Stimulated activated CD8-positive, alpha-beta memory T cell treated with anti-CD3 and anti-CD28 coated beads, Interleukin-15, amount 100 ng/mL, for 4 hours (primary cell): Measurements from ENCODE around the gene MAP6.

Experiments used
- DNase-seq, 2 donors: peaks; one replicate each; pipeline ENCODE4 v3.0.0-alpha.2; 2020; ENCODE audit warnings: low read depth in 2 of 2

MAP6 gene

DNA sequence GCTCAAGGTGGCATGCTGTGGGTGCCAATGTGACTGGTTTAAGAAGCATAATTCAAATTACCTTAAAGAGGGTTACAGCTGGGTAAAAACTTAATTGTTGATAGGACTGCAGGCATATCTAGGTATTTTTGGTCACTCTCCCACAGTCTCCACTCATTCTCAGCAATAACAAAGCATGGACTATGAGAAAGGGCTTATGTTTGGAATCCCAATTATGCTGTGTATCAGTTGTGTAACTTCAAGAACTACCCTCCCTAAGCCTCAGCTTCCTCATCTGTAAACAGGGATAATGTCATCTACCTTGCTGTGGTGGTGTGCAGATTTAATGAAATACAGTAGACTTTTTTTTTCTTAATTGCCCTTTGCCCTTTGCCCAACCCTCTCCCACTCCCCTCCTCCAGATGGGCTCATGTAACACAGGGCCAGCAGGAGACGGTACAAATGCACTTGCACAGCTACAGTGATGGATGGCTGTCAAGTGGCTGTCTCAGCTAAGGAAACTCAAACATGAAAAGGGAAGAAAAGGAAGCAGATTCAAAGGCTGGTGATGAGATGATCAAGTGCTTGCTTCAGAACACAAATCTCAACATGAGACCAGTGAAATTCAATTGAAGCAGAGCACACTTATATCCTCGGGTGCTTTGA is 37.6 kb downstream of the MAP6 start:
- no peak for DNase-seq

DNA sequence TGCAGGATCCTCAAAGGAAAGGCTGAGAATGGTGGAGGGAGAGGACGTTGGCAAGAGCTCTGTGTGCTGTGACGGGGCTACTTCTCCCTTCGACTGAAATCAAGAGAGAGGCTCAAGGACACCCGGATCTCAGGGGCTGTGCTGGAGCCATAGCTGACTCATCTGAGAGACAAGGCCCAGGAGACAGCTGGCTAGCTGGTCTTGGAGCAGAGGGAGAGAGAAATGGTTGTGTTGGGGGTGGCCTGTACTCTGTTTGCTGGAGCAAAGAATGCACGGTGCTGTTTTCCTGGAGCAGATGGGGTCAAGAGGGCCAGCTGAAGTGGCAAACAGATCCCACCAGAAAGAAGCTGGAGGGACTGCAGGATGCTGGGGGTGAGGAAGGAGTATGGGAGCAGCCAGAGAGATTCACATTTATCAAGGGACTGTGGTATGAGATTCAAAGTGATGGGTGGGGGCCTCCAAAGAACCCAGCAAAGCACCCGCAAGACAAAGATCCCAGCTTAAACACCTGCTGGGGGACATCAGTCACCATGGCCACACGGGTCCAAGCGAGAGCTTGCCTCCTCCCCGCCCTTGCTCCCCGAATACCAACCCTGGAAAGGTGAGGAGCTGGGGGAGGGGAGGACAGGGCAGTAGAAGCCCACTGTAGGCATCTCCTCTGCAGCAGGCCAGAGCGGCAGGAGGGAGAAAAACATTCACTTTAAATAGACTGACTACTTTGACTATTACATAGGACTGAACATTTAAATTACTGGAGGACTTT is 40.8 kb downstream of the MAP6 start:
- DNase-seq: no peak

- DNase-seq: no peak
Measured at GRCh38 chr11:75626889-75627529, 41.8 kb downstream of the MAP6 start.

- DNase-seq: no peak
Measured at GRCh38 chr11:75625991-75626888, 42.6 kb downstream of the MAP6 start.

DNA sequence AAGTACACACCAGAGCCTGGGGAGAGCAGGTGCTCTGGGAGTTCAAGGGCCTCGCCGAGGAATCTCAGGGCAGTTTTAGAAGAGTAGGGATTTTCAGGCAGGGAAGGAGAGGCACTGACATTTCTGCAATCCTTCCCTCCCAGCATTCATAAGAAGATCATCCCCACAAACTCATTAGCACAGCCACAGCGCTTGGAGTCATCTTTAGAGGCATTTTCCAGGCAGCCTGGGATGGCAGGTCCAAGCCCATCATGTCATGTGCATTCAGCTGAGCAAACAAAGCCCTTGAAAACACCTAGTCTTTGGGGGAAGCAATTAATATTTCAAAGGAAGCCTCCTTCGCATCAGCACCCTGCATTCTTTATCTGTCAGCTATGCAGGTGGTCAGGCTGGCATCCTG is 43.8 kb downstream of the MAP6 start:
- DNase-seq: no peak

DNA sequence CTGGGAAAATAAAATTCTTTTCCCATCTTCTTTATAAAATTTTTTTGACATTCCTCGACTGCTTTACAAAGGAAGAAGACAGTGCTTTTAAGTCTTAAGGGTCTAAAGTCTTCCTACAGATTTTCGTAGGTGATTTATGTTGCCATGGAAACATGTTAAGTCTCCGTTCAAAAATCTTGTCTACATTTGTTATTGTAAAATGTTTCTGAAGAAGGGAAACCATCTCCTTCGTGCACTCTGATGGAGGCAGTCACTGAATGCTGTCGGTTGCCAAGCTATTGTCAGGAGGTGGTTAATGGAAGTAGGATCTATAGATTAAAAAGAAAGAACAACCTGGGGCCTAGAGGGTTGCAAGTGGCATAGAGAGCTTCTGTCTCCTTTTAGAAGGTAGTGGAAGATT is 52.6 kb downstream of the MAP6 start:
- DNase-seq: no peak

DNA sequence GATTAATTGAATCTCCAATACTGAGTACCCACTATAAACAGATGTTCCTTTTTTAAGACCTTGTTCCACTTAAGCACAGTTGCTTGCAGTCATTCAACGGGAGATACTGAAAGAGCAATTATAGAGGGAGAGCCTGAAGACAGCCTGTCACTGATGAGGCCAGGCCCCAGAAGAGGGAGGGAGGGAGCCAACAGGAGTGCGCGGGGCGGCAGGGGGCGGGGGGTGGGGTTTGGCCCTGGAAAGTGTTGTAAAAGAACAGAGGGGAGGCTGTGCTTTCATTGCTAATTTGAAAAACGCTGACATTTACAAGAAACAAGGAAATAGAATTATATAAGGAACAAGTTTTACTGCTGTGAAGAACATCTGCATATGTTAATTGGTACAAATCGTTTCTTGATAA is 53.1 kb downstream of the MAP6 start:
- no peak for DNase-seq

DNA sequence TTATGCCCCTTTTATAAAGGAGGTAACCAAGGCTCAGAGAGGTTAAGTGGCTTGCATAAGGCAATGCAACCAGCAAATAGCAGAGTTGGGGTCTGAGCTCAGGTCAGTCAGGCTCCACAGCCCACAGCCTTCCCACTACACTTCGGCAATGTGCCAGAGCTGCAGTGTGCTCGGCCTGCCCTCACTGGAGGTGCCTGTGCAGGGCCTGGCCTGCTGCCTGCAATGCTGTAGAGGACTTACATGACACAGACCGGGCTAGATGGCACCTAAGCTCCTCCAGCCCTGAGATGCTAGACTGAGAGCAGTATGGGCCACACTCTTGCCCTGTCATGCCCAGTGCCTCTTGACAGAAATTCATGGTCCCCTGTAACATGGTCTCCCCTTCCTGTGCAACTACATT is 57.0 kb downstream of the MAP6 start:
- DNase-seq: no peak

- no peak for DNase-seq
Measured at GRCh38 chr11:75606099-75606498, 62.7 kb downstream of the MAP6 start.

DNA sequence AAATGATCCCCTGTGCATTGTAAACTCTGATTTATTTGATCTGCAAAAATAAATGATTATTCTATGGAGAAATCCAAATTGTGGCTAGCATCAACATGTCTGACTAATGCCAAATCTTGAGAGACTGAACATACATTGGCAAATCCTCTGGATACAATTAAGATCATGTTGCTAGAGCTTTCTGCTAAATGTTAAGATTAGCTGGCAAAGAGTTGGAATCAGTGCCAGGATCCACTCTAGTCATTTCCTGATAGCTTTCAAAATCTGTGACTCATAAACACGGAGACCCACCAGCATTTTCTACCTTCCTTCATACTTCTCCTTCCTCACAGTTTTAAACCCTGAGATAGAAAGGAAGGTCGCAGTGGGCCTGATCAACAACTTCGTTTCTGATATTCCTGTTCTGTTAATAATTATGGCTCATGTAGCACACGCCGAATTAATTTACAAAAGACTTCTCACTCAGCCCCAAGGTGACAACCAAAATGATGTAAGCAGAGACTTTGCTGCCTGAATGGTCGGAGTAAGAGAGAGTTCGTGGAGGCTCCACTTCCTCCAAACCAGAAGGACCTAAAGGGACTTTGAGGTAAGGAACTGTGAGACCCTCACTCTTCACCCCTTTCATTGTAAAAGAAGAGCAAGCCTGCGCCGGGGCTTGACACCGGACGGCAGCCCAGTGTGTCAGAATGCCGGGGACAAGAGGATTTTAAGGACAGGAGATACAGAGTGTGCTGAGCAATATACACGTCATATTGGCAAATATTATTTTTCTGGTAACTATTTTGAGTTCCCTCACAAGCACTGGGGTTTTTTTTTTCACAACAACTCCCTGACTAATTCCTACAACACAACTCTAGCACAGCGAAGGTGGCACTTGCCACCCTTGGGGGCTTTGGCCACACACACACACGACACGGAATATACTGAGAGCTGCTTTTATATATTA is 64.8 kb downstream of the MAP6 start:
- DNase-seq: no peak

- no peak for DNase-seq
Measured at GRCh38 chr11:75602951-75603350, 65.9 kb downstream of the MAP6 start.

DNA sequence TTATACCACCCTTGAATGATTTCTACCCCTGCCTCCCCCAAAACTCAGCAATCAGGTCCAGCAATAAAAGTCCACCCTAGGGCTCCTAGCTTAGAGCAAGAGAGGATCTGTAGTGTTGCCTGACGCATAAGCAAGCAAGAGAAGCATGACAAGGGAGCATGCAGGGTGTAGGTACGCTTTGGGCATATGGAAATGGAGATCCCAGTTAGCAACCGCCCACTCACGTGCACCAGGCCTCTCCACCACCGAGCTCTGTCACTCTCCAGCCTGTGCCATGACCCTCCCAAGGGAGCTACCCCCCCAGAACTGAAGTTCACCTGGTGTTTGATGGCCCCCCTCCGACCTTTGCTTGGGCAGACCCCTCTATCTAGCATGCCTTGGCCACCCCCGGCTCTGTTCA is 67.3 kb downstream of the MAP6 start:
- DNase-seq: no peak

- no peak for DNase-seq
Measured at GRCh38 chr11:75600356-75600755, 68.5 kb downstream of the MAP6 start.

DNA sequence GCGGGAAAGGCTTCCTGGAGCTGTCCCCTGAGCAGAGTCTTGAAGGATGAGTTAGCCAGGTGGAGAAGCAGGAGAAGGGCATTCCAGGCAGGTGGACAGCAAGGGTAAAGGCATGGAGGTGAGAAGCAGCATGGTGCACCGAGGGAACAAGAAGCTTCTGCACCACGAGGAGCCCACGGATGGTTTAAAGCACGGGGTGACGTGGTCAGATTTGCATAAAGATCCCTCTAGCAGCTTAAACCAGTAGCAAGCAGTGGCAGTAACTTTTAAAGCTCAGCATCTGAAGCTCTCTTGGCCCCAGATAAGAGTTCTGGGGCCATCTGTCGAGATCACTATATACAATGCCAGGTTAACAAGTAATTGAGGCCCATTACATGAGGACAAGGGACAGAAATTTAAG is 69.9 kb downstream of the MAP6 start:
- no peak for DNase-seq

GRCh38 chr11:75598264-75598663 is 70.6 kb downstream of the MAP6 start:
- DNase-seq: no peak

- no peak for DNase-seq
Measured at GRCh38 chr11:75597636-75598035, 71.2 kb downstream of the MAP6 start.

DNA sequence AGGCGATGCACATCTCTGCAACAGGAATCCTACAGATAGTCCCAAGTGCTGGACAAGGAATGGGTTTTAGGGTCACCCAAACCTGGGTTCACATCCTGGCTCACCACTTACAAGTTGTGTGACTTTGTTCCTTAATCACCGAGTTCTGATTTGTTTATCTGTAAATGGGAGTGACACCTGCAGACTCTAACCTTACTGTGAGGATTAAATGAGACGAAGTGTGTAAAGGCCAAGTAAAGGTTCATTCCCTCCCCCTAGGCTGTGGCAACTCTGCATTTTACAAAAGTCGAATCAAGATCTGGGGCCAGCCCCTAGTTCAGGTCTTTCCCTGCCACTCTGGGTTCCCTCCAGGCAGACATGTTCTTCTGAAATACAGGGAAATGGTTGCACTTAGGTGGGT is 71.9 kb downstream of the MAP6 start:
- no peak for DNase-seq

GRCh38 chr11:75595429-75595828 is 73.4 kb downstream of the MAP6 start:
- no peak for DNase-seq

- DNase-seq: no peak
Measured at GRCh38 chr11:75594211-75594610, 74.6 kb downstream of the MAP6 start.

DNA sequence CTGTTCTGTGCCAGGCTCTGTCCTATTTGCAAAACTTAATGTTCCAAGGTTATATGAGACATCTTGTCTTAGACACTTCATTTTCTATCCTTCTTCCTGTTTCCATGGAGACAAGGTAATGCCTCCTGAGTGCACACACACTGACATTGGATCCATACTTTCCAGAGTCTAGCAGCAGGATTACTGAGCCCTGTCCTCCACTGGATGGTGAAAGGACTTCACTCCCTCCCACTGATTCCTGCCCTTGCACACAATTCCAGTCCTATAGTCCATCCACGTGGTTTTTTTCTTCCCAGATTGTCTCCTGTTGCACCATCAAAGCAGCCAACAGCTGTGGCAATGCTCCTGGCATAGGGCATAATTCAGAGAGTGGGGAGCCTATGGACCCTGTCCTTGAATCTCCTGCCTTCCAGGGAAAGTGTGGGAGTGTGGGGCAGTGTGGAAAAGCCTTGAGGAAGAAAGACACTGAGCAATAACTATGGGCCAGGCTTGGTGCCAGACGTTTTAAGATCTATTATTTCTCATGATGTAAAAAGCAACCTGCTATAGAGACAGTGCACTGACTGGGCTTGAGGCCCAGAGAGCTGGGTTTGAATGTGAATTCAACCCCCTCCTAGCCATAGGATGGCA is 75.4 kb downstream of the MAP6 start:
- no peak for DNase-seq

- no peak for DNase-seq
Measured at GRCh38 chr11:75592715-75593114, 76.1 kb downstream of the MAP6 start.
